ENCODE measurements around the gene SND1. TPM values are rescaled to one million over a fixed set of nuclear protein-coding genes. Genes with fewer than 3 reads are reported as not detected.

SND1 gene
- total RNA-seq, 2 experiments from 2014 or later = 193 to 214 TPM

DNA sequence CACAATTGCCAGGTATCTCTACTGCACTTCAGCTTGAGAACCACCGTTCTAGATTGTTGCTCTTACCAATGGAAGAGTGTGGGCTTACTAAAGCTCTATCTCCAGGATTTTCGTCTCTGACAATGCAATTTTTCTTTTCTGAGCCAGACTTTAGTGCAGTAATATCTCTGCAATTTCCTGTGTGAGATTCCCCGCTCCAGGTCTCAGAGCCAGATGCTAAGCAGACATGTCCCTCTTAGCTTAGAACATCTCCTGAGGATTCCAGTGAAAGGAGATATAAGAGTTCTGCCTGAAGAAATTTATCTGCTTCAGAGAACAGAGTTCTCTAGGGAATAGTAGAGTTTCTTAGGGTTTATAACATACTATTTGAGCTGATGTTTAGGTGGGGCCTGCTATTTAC lies 82.0 kb downstream of the SND1 start:
- no peak overlapping the region for H3K27ac Mint-ChIP-seq
- ChIA-PET CTCF (interaction anchor here (0.8 to 1.7 kb wide), 3 partner anchors 9 to 25 kb away, joined by 3 to 6 read pairs (median 3); no protein-coding TSS in a partner anchor), POLR2A (no interaction called here)
- H3K9me3 Mint-ChIP-seq (ENCODE audit: low read depth) = no peaks in the 10 kb centered on the region
- peaks cover 48% of the 10 kb centered on the region for H3K36me3 Mint-ChIP-seq (ENCODE audit: low read depth)
- intact Hi-C loops (cut with DNase I, micrococcal nuclease) = no loop called here
- no peak overlapping the region for H3K4me3 Mint-ChIP-seq
- H3K27me3 Mint-ChIP-seq = no peaks in the 10 kb centered on the region
- ATAC-seq (no peak), DNase-seq (no peak)
- H3K4me1 Mint-ChIP-seq = no peaks in the 10 kb centered on the region

DNA sequence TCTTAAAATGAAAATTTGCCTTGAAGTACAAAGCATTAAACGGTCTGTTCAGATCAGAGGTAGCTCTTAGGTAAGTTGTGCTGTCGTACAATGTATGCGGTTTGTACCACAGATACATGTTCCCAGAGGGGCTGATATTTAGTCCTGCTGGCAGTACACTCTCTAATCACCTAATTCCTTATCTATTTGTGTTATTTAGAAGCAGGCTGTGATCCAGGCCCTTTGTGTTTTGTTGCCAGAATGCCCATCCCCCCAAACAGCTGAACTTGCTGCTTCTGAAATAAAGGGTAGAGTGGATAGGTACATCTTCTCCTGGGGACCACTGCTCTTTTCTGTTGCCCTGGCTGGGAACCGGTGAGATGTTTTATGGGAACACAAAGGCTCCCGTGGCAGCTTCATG lies 84.5 kb downstream of the SND1 start:
- H3K4me1 Mint-ChIP-seq = peaks cover 8% of the 10 kb centered on the region
- DNase-seq (no peak), ATAC-seq (no peak)
- CTCF ChIA-PET = interaction anchor here (0.8 kb wide), 1 partner anchor 24 kb away, joined by 3 read pairs; no protein-coding TSS in a partner anchor
- intact Hi-C loops (cut with DNase I, micrococcal nuclease) = no loop called here
- no peaks in the 10 kb centered on the region for H3K9me3 Mint-ChIP-seq (ENCODE audit: low read depth)
- no peak overlapping the region for H3K27ac Mint-ChIP-seq
- H3K36me3 Mint-ChIP-seq (ENCODE audit: low read depth) = peaks cover 44% of the 10 kb centered on the region
- POLR2A ChIA-PET = no interaction called here
- no peaks in the 10 kb centered on the region for H3K27me3 Mint-ChIP-seq
- no peak overlapping the region for H3K4me3 Mint-ChIP-seq

DNA sequence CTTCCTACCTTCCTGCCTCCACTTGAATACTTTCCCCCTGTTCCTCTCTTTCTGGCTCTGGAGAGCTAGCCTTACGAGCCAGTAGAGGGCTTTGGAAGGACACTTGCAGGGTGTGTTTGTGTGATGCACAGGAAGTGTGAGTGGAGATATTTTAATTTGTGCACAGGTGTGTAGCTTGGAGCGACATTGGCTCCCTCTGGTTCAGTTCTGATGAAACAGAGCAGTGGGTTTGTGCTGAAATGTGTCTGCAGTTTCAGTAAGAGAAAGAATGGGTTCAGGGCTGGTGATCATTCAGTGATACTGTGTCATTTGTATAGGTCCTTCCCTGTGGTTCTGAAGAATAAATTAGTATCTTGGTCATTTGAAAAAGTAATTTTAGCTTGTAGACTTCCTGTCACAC lies 86.9 kb downstream of the SND1 start:
- peaks cover 33% of the 10 kb centered on the region for H3K36me3 Mint-ChIP-seq (ENCODE audit: low read depth)
- intact Hi-C loops (cut with DNase I, micrococcal nuclease) = no loop called here
- no peaks in the 10 kb centered on the region for H3K27me3 Mint-ChIP-seq
- no peak overlapping the region for H3K4me3 Mint-ChIP-seq
- H3K4me1 Mint-ChIP-seq = peaks cover 20% of the 10 kb centered on the region
- POLR2A ChIA-PET = no interaction called here
- no peak overlapping the region for H3K27ac Mint-ChIP-seq
- CTCF ChIA-PET = interaction anchor here (0.5 to 1.0 kb wide), 5 partner anchors 16 to 53 kb away, joined by 3 read pairs; no protein-coding TSS in a partner anchor
- DNase-seq (no peak), ATAC-seq (no peak)
- H3K9me3 Mint-ChIP-seq (ENCODE audit: low read depth) = no peaks in the 10 kb centered on the region

DNA sequence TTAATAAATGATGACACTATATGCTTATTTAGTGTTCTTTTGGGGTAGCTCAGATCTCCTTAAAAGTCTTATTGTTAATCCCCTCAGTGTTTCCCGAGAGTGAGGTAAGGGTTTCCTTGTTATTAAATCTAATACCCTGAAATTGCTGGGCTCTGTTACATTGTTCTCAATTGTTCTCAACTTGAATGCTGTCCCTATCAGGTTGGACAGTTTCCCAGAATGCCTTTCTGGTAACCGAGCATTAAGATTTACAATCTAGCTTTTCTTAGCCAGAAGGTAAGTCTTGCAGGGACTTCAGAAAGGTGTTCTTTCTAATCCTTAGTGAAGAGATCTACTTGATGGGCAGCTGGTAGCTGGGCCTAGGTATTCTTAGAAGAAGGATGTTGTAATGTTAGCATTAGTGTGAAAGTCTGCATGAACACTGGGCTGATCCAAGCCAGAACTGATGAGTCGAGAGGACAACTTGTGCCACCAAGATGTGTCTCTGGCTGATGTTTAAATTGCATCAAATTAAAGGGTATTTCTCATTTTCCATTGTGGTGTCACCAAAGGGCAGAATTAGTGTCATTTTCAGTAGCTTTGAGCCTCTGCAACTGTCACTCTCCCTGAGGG lies 89.9 kb downstream of the SND1 start:
- DNase-seq (no peak), ATAC-seq (no peak)
- H3K27ac Mint-ChIP-seq = no peak overlapping the region
- CTCF ChIA-PET = interaction anchor here (1.7 kb wide), 1 partner anchor 28 kb away, joined by 3 read pairs; no protein-coding TSS in a partner anchor
- no peak overlapping the region for H3K4me3 Mint-ChIP-seq
- H3K27me3 Mint-ChIP-seq = no peaks in the 10 kb centered on the region
- POLR2A ChIA-PET = interaction anchor here (0.7 kb wide), 1 partner anchor 110 kb away, joined by 8 read pairs; no protein-coding TSS in a partner anchor
- no peaks in the 10 kb centered on the region for H3K9me3 Mint-ChIP-seq (ENCODE audit: low read depth)
- H3K4me1 Mint-ChIP-seq = peaks cover 45% of the 10 kb centered on the region
- intact Hi-C loops (cut with DNase I, micrococcal nuclease) = no loop called here
- peaks cover 31% of the 10 kb centered on the region for H3K36me3 Mint-ChIP-seq (ENCODE audit: low read depth)

DNA sequence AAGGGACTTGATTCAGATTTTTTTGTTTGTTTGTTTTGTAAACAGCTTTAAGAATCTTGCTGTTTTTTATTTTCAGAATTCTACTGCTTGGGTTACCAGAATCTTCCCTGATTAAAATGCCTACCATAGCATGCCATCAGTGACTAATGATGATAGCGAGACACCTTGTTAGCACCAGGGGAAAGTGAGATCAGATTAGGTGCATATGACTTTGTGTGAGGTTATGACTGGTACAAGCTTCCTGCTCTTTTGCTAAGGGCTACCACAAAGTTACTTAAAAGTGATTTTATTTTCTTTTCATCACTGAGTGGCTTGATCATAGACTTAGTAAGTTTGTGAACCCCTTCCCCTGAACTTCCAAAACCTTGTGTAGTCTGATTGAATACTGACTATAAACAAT lies 93.5 kb downstream of the SND1 start:
- Mint-ChIP-seq H3K27me3 (no peaks in the 10 kb centered on the region), H3K27ac (no peak overlapping the region), H3K9me3 (ENCODE audit: low read depth) (no peaks in the 10 kb centered on the region), H3K4me1 (peaks cover 53% of the 10 kb centered on the region), H3K36me3 (ENCODE audit: low read depth) (peaks cover 41% of the 10 kb centered on the region), H3K4me3 (no peak overlapping the region)
- ChIA-PET CTCF (no interaction called here), POLR2A (no interaction called here)
- intact Hi-C loops (cut with DNase I, micrococcal nuclease) = loop anchor here in 1 of 2 experiments (2.0 kb wide), 1 partner anchor 111 kb away; no protein-coding TSS in a partner anchor
- peak; percentile 95 for ATAC-seq
- DNase-seq = peak; percentile 7

DNA sequence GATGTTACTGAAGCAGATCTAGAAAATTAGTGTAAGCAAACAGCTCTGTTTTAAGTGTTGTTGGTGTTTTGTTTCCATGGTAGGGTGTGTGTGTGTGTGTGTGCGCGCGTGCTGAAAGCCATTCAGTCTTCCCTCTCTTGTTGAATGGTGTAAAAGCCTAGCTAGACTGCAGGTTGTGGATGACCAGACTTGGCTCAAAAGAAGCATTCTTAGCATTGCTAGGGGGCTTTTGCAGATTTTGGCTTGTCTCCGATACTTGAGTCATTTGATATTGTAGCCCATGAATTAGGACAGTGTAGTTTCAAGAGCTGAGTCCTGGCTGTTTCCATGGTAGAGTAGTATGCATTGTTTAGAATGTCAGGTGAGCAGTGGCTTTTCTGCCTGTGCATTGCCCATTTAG lies 99.1 kb downstream of the SND1 start:
- CTCF ChIA-PET = interaction anchor here (1.1 to 1.4 kb wide), 2 partner anchors 17 to 43 kb away, joined by 4 read pairs; no protein-coding TSS in a partner anchor

DNA sequence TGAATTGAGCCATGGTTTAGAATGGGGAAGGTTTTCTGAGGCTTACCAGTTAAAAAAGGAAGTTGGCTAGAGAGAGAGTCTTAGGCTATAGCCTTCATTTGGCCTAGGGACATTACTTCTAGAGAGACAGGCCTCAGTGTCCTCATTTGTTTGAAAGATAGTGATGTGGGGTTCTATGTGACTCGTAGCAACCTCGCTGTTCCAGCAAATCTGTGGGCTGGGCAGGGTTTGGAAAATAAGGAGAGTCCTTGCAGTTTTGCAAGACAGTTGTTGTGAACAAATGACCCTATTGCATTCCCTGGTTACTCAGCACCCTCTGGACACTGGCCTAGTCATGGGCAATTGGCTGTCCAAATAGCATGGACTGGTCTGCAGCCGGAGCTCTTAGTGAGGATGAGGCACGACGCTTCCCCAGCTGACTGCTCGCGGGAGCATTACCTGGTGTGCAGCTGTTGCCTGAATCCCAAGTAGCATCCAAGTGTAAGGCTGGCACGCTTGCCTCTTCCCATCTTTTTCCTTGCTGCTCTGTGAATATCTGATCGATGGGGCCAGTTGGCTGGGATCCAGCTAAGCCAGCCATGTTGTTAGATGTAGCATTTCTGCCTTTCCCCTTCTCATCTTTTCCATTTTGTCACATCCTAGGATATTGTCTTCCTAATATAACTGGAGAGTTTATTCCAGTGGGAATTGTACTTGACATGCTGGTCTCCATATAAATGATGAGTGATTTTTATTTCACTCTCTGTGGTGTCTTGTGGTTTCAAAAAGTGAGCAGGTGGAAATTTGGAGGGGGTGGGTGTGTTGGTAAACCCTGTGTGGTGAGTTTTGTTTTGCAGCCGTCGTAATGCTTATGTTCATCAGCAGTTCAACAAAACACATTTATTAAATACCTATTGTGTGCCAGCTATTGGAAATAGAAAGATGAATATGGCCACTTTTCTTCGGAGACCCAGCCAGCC lies 99.8 kb downstream of the SND1 start:
- ATAC-seq (no peak), DNase-seq (peak; percentile 11)
- no peak overlapping the region for H3K27ac Mint-ChIP-seq
- intact Hi-C loops (cut with DNase I, micrococcal nuclease) = no loop called here
- POLR2A ChIA-PET = interaction anchor here (0.5 kb wide), 1 partner anchor 80 kb away, joined by 4 read pairs; no protein-coding TSS in a partner anchor
- no peaks in the 10 kb centered on the region for H3K27me3 Mint-ChIP-seq
- H3K9me3 Mint-ChIP-seq (ENCODE audit: low read depth) = no peaks in the 10 kb centered on the region
- CTCF ChIA-PET = interaction anchor here (0.7 to 1.4 kb wide), 3 partner anchors 8 to 44 kb away, joined by 3 to 4 read pairs (median 4); no protein-coding TSS in a partner anchor
- H3K4me3 Mint-ChIP-seq = no peak overlapping the region
- peaks cover 45% of the 10 kb centered on the region for H3K4me1 Mint-ChIP-seq
- H3K36me3 Mint-ChIP-seq (ENCODE audit: low read depth) = peaks cover 37% of the 10 kb centered on the region

More for the DNA sequence above, 99.1 kb downstream of the SND1 start:
- ATAC-seq (no peak), DNase-seq (no peak)
- no peak overlapping the region for H3K27ac Mint-ChIP-seq
- peaks cover 40% of the 10 kb centered on the region for H3K36me3 Mint-ChIP-seq (ENCODE audit: low read depth)
- H3K4me3 Mint-ChIP-seq = no peak overlapping the region
- H3K4me1 Mint-ChIP-seq = peaks cover 49% of the 10 kb centered on the region
- no peaks in the 10 kb centered on the region for H3K27me3 Mint-ChIP-seq
- POLR2A ChIA-PET = interaction anchor here (0.5 kb wide), 1 partner anchor 81 kb away, joined by 4 read pairs; no protein-coding TSS in a partner anchor
- no peaks in the 10 kb centered on the region for H3K9me3 Mint-ChIP-seq (ENCODE audit: low read depth)
- intact Hi-C loops (cut with DNase I, micrococcal nuclease) = no loop called here

DNA sequence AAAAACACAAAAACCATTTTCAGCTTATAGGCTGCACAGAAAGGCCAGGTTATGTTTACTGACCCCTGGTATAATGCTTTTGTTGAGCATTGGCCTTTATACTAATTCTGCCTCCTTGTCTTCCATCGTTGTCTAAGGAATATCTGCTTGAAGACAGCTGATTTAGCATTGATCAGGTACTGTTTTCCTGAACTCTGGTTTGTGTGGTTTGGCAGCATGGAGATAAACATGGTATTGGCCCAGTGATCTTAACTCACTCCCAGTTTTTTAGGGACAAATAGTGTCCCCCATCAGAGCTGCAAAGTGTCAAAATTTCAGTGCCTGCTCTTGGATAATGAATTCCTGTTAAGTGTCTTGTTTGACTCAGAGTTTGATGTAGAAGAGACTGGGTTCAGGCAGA lies 100.8 kb downstream of the SND1 start:
- Mint-ChIP-seq H3K4me1 (peaks cover 41% of the 10 kb centered on the region), H3K27ac (no peak overlapping the region), H3K27me3 (no peaks in the 10 kb centered on the region), H3K4me3 (no peak overlapping the region), H3K36me3 (ENCODE audit: low read depth) (peaks cover 30% of the 10 kb centered on the region), H3K9me3 (ENCODE audit: low read depth) (no peaks in the 10 kb centered on the region)
- ChIA-PET POLR2A (no interaction called here), CTCF (interaction anchor here (0.9 kb wide), 1 partner anchor 40 kb away, joined by 3 read pairs; no protein-coding TSS in a partner anchor)
- no peak for DNase-seq
- intact Hi-C loops (cut with DNase I, micrococcal nuclease) = no loop called here
- no peak for ATAC-seq

DNA sequence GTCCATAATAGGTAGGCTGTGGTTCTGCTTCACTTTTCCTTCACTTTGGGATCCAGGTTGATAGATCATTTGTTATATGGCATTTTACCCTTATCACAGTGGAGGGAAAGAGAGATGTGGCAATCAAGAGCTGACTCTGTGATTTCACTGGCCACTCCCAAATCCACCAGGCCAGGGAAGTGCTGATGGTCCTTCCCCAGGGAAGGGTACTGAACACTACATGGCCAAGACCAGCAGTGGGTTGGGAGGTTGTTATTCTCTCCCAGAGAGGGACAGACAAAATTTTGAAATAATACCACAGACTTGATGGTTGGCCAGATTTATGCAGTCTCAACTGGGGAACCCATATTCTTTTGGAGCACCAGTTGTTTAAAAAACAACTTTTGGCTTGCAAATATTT lies 102.5 kb downstream of the SND1 start:
- CTCF ChIA-PET = interaction anchor here (0.5 kb wide), 1 partner anchor 16 kb away, joined by 3 read pairs; no protein-coding TSS in a partner anchor
- Mint-ChIP-seq H3K4me1 (peaks cover 34% of the 10 kb centered on the region), H3K9me3 (ENCODE audit: low read depth) (no peaks in the 10 kb centered on the region)

DNA sequence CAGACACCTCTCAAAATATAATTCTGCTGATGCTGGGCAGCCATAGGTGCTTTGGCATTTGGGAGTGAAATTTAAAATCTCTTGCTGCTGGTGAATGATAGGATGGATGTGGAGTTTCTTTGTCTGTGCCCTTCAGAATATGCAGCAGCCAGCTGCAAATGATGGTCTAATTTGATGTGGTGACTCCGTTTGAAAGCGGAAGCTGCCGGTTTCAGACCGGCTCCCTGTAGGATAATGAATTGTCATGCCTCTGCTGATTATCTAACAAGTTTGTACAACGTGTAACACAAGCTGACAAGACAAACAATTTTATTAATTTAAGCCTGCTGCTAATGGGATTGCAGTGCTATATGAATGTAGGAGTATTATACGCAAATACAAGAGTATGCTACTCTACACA lies 103.5 kb downstream of the SND1 start:
- ATAC-seq (no peak), DNase-seq (no peak)
- POLR2A ChIA-PET = no interaction called here
- H3K36me3 Mint-ChIP-seq (ENCODE audit: low read depth) = peaks cover 18% of the 10 kb centered on the region
- no peak overlapping the region for H3K4me3 Mint-ChIP-seq
- CTCF ChIA-PET = interaction anchor here (0.6 to 1.3 kb wide), 3 partner anchors 10 to 379 kb away, joined by 3 to 4 read pairs (median 4); no protein-coding TSS in a partner anchor
- intact Hi-C loops (cut with DNase I, micrococcal nuclease) = no loop called here
- peaks cover 37% of the 10 kb centered on the region for H3K4me1 Mint-ChIP-seq
- no peaks in the 10 kb centered on the region for H3K9me3 Mint-ChIP-seq (ENCODE audit: low read depth)
- H3K27ac Mint-ChIP-seq = no peak overlapping the region
- no peaks in the 10 kb centered on the region for H3K27me3 Mint-ChIP-seq

More for the DNA sequence above, 102.5 kb downstream of the SND1 start:
- DNase-seq (no peak), ATAC-seq (no peak)
- H3K4me3 Mint-ChIP-seq = no peak overlapping the region
- H3K27me3 Mint-ChIP-seq = no peaks in the 10 kb centered on the region
- POLR2A ChIA-PET = no interaction called here
- H3K27ac Mint-ChIP-seq = no peak overlapping the region
- intact Hi-C loops (cut with DNase I, micrococcal nuclease) = no loop called here
- peaks cover 18% of the 10 kb centered on the region for H3K36me3 Mint-ChIP-seq (ENCODE audit: low read depth)

DNA sequence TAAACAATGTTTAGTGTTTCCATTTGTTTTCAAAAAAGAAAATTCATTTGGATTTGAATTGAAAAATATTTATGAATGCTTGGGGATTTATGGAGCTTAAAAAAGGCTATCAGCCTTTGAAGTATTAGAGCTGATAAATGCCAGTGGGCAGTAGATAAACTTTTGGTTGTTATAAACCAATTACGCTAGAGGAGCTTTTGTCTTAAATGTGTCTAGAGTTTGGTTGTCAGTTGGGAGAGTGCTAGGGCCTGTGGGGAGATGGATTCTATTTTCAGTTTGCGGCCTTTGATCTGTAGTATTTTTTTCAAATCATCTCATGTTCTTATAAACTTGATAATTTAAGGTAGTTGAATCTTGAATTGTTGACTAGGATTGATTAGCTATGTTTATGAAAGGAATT lies 104.0 kb downstream of the SND1 start:
- ATAC-seq = no peak
- Mint-ChIP-seq H3K27ac (no peak overlapping the region), H3K36me3 (ENCODE audit: low read depth) (peaks cover 17% of the 10 kb centered on the region), H3K9me3 (ENCODE audit: low read depth) (no peaks in the 10 kb centered on the region), H3K4me1 (peaks cover 37% of the 10 kb centered on the region), H3K27me3 (no peaks in the 10 kb centered on the region), H3K4me3 (no peak overlapping the region)
- intact Hi-C loops (cut with DNase I, micrococcal nuclease) = no loop called here
- POLR2A ChIA-PET = no interaction called here
- CTCF ChIA-PET = interaction anchor here (0.6 to 1.3 kb wide), 4 partner anchors 9 to 379 kb away, joined by 3 to 4 read pairs (median 4); no protein-coding TSS in a partner anchor
- no peak for DNase-seq
